Measurements from ENCODE around the gene KRR1. TPM values are rescaled to one million over a fixed set of nuclear protein-coding genes. Genes with fewer than 3 reads are reported as not detected.
"Not testable (repeated sequence)": the region's sequence is repeated elsewhere in the genome, so short reads cannot be mapped to it uniquely, and the experiment has no call there.

The KRR1 gene
- total RNA-seq, 1 experiment from 2014 or later, result 35.0 TPM

GRCh38 chr12:75503459-75503858 lies 8.0 kb downstream of the KRR1 start:
- Histone ChIP-seq H3K36me3 (replicated peaks; ENCODE audit: control insufficient read depth, insufficient read depth, low read length) (peaks cover 19% of the 10 kb centered on the region), H3K4me3 (ENCODE audit: insufficient read depth, low read depth, low read length) (no peak overlapping the region), H3K27me3 (ENCODE audit: control insufficient read depth, insufficient read depth, low read length) (no peaks in the 10 kb centered on the region)
- no peak for DNase-seq

GRCh38 chr12:75491169-75491568 lies 20.2 kb downstream of the KRR1 start:
- Histone ChIP-seq H3K4me3 (ENCODE audit: insufficient read depth, low read depth, low read length) (no peak overlapping the region), H3K36me3 (replicated peaks; ENCODE audit: control insufficient read depth, insufficient read depth, low read length) (no peaks in the 10 kb centered on the region), H3K27me3 (ENCODE audit: control insufficient read depth, insufficient read depth, low read length) (no peaks in the 10 kb centered on the region)
- DNase-seq, result no peak

- Histone ChIP-seq H3K4me3 (ENCODE audit: insufficient read depth, low read depth, low read length) (no peak overlapping the region), H3K36me3 (replicated peaks; ENCODE audit: control insufficient read depth, insufficient read depth, low read length) (no peaks in the 10 kb centered on the region), H3K27me3 (ENCODE audit: control insufficient read depth, insufficient read depth, low read length) (no peaks in the 10 kb centered on the region)
- DNase-seq, result no peak
Observed at GRCh38 chr12:75489613-75490210, 21.7 kb downstream of the KRR1 start.

- Histone ChIP-seq H3K4me3 (ENCODE audit: insufficient read depth, low read depth, low read length) (no peak overlapping the region), H3K36me3 (replicated peaks; ENCODE audit: control insufficient read depth, insufficient read depth, low read length) (no peaks in the 10 kb centered on the region)
- no peak for DNase-seq
Observed at GRCh38 chr12:75489187-75489586, 22.2 kb downstream of the KRR1 start.

GRCh38 chr12:75488553-75488952 lies 22.9 kb downstream of the KRR1 start:
- Histone ChIP-seq H3K36me3 (replicated peaks; ENCODE audit: control insufficient read depth, insufficient read depth, low read length) (no peaks in the 10 kb centered on the region), H3K4me3 (ENCODE audit: insufficient read depth, low read depth, low read length) (no peak overlapping the region), H3K27me3 (ENCODE audit: control insufficient read depth, insufficient read depth, low read length) (no peaks in the 10 kb centered on the region)
- DNase-seq, result peak; percentile 32

More at GRCh38 chr12:75489187-75489586, 22.2 kb downstream of the KRR1 start:
- H3K27me3 ChIP-seq (ENCODE audit: control insufficient read depth, insufficient read depth, low read length), result no peaks in the 10 kb centered on the region

GRCh38 chr12:75487308-75487707 lies 24.1 kb downstream of the KRR1 start:
- no peaks in the 10 kb centered on the region for H3K27me3 ChIP-seq (ENCODE audit: control insufficient read depth, insufficient read depth, low read length)
- H3K36me3 ChIP-seq (replicated peaks; ENCODE audit: control insufficient read depth, insufficient read depth, low read length), result no peaks in the 10 kb centered on the region
- no peak overlapping the region for H3K4me3 ChIP-seq (ENCODE audit: insufficient read depth, low read depth, low read length)
- no peak for DNase-seq

GRCh38 chr12:75484450-75484849 lies 27.0 kb downstream of the KRR1 start:
- H3K36me3 ChIP-seq (replicated peaks; ENCODE audit: control insufficient read depth, insufficient read depth, low read length); H3K27me3 ChIP-seq (ENCODE audit: control insufficient read depth, insufficient read depth, low read length); H3K4me3 ChIP-seq (ENCODE audit: insufficient read depth, low read depth, low read length); DNase-seq: not testable (repeated sequence)

- no peak for DNase-seq
- H3K36me3 ChIP-seq (replicated peaks; ENCODE audit: control insufficient read depth, insufficient read depth, low read length), result no peaks in the 10 kb centered on the region
- no peak overlapping the region for H3K4me3 ChIP-seq (ENCODE audit: insufficient read depth, low read depth, low read length)
Observed at GRCh38 chr12:75483431-75483830, 28.0 kb downstream of the KRR1 start.

GRCh38 chr12:75482646-75483045 lies 28.8 kb downstream of the KRR1 start:
- no peaks in the 10 kb centered on the region for H3K27me3 ChIP-seq (ENCODE audit: control insufficient read depth, insufficient read depth, low read length)
- H3K4me3 ChIP-seq (ENCODE audit: insufficient read depth, low read depth, low read length), result no peak overlapping the region
- DNase-seq, result no peak
- no peaks in the 10 kb centered on the region for H3K36me3 ChIP-seq (replicated peaks; ENCODE audit: control insufficient read depth, insufficient read depth, low read length)

More at GRCh38 chr12:75483431-75483830, 28.0 kb downstream of the KRR1 start:
- H3K27me3 ChIP-seq (ENCODE audit: control insufficient read depth, insufficient read depth, low read length), result no peaks in the 10 kb centered on the region

GRCh38 chr12:75481774-75482173 lies 29.6 kb downstream of the KRR1 start:
- Histone ChIP-seq H3K36me3 (replicated peaks; ENCODE audit: control insufficient read depth, insufficient read depth, low read length) (no peaks in the 10 kb centered on the region), H3K27me3 (ENCODE audit: control insufficient read depth, insufficient read depth, low read length) (no peaks in the 10 kb centered on the region), H3K4me3 (ENCODE audit: insufficient read depth, low read depth, low read length) (no peak overlapping the region)
- DNase-seq, result no peak

GRCh38 chr12:75481013-75481705 lies 30.2 kb downstream of the KRR1 start:
- Histone ChIP-seq H3K27me3 (ENCODE audit: control insufficient read depth, insufficient read depth, low read length) (no peaks in the 10 kb centered on the region), H3K4me3 (ENCODE audit: insufficient read depth, low read depth, low read length) (no peak overlapping the region), H3K36me3 (replicated peaks; ENCODE audit: control insufficient read depth, insufficient read depth, low read length) (no peaks in the 10 kb centered on the region)
- no peak for DNase-seq

- DNase-seq, result no peak
- Histone ChIP-seq H3K4me3 (ENCODE audit: insufficient read depth, low read depth, low read length) (no peak within 1 kb of the TSS), H3K27me3 (ENCODE audit: control insufficient read depth, insufficient read depth, low read length) (no peaks in the 10 kb centered on the region), H3K36me3 (replicated peaks; ENCODE audit: control insufficient read depth, insufficient read depth, low read length) (no peaks in the 10 kb centered on the region)
Observed at GRCh38 chr12:75480469-75480949, 30.9 kb downstream of the KRR1 start, which contains the start of gene GLIPR1. TSS of gene GLIPR1 (plus strand) at chr12:75480755. CDS start at chr12:75480881, 126 bp downstream.

GRCh38 chr12:75479963-75480461 lies 31.4 kb downstream of the KRR1 start:
- DNase-seq, result no peak
- Histone ChIP-seq H3K36me3 (replicated peaks; ENCODE audit: control insufficient read depth, insufficient read depth, low read length) (no peaks in the 10 kb centered on the region), H3K4me3 (ENCODE audit: insufficient read depth, low read depth, low read length) (no peak overlapping the region), H3K27me3 (ENCODE audit: control insufficient read depth, insufficient read depth, low read length) (no peaks in the 10 kb centered on the region)

GRCh38 chr12:75478116-75478794 lies 33.2 kb downstream of the KRR1 start:
- Histone ChIP-seq H3K36me3 (replicated peaks; ENCODE audit: control insufficient read depth, insufficient read depth, low read length) (no peaks in the 10 kb centered on the region), H3K4me3 (ENCODE audit: insufficient read depth, low read depth, low read length) (no peak overlapping the region), H3K27me3 (ENCODE audit: control insufficient read depth, insufficient read depth, low read length) (no peaks in the 10 kb centered on the region)
- no peak for DNase-seq

- H3K36me3 ChIP-seq (replicated peaks; ENCODE audit: control insufficient read depth, insufficient read depth, low read length), result no peaks in the 10 kb centered on the region
- no peak for DNase-seq
- no peak overlapping the region for H3K4me3 ChIP-seq (ENCODE audit: insufficient read depth, low read depth, low read length)
- no peaks in the 10 kb centered on the region for H3K27me3 ChIP-seq (ENCODE audit: control insufficient read depth, insufficient read depth, low read length)
Observed at GRCh38 chr12:75477137-75477536, 34.3 kb downstream of the KRR1 start.

Measured in H7 (cell line).